Muscle layer of colon (tissue), 2 donors: ENCODE results near the gene AMOT.

ENCODE experiments used
- H3K27ac ChIP-seq: one replicate; pipeline ENCODE4 v1.7.0; 2013; ENCODE audit warnings: low read depth, mild to moderate bottlenecking, low read length, moderate library complexity
- H3K27me3 ChIP-seq, 2 donors: one replicate each; pipeline ENCODE4 v1.7.0; 2013; ENCODE audit warnings: low read length in 2 of 2, mild to moderate bottlenecking in 2 of 2; ENCODE audit not compliant: insufficient read depth in 2 of 2, control insufficient read depth in 1 of 2
- H3K36me3 ChIP-seq: one replicate; pipeline ENCODE4 v1.7.0; 2013; ENCODE audit warnings: mild to moderate bottlenecking, low read length; ENCODE audit not compliant: insufficient read depth
- H3K4me1 ChIP-seq: one replicate; pipeline ENCODE4 v1.7.0; 2013; ENCODE audit warnings: mild to moderate bottlenecking, low read length; ENCODE audit not compliant: insufficient read depth
- H3K4me3 ChIP-seq, 2 donors: one replicate each; pipeline ENCODE4 v1.7.0; 2013; ENCODE audit warnings: low read length in 2 of 2, low read depth in 1 of 2, mild to moderate bottlenecking in 1 of 2, moderate library complexity in 1 of 2
- H3K9ac ChIP-seq: one replicate; pipeline ENCODE4 v1.7.0; 2013; ENCODE audit warnings: low read length
- H3K9me3 ChIP-seq: one replicate; pipeline ENCODE4 v1.7.0; 2013; ENCODE audit warnings: mild to moderate bottlenecking, low read length
- donor health status: abdominal sarcoma.
- donor health status: Adenocarcinoma of cecum.

The AMOT gene

GRCh38 chrX:112818114-112819007, 22.3 kb downstream of the AMOT start:
- no peaks in the 10 kb centered on the region for H3K4me1 ChIP-seq
- no peak overlapping the region for H3K4me3 ChIP-seq
- no peaks in the 10 kb centered on the region for H3K9me3 ChIP-seq
- no peak overlapping the region for H3K9ac ChIP-seq
- H3K36me3 ChIP-seq = no peaks in the 10 kb centered on the region
- peaks cover 4% of the 10 kb centered on the region in 2 donors for H3K27me3 ChIP-seq
- no peak overlapping the region for H3K27ac ChIP-seq

- H3K36me3 ChIP-seq = no peaks in the 10 kb centered on the region
- H3K9me3 ChIP-seq = no peaks in the 10 kb centered on the region
- H3K9ac ChIP-seq = no peak overlapping the region
These were observed 23.7 kb downstream of the AMOT start for GRCh38 chrX:112816908-112817307.

GRCh38 chrX:112814496-112814895, 26.1 kb downstream of the AMOT start:
- Histone ChIP-seq H3K9ac (no peak overlapping the region), H3K27me3 (peaks cover 4% of the 10 kb centered on the region in 2 donors), H3K4me1 (no peaks in the 10 kb centered on the region), H3K27ac (no peak overlapping the region), H3K36me3 (no peaks in the 10 kb centered on the region), H3K9me3 (no peaks in the 10 kb centered on the region), H3K4me3 (no peak overlapping the region)

More at GRCh38 chrX:112816908-112817307, 23.7 kb downstream of the AMOT start:
- Histone ChIP-seq H3K4me1 (no peaks in the 10 kb centered on the region), H3K27ac (no peak overlapping the region), H3K27me3 (peaks cover 4% of the 10 kb centered on the region in 2 donors), H3K4me3 (no peak overlapping the region)

- Histone ChIP-seq H3K4me3 (no peak overlapping the region), H3K36me3 (no peaks in the 10 kb centered on the region), H3K9me3 (no peaks in the 10 kb centered on the region), H3K4me1 (no peaks in the 10 kb centered on the region), H3K27me3 (peaks cover 4% of the 10 kb centered on the region in 2 donors), H3K27ac (no peak overlapping the region), H3K9ac (no peak overlapping the region)
These were observed 27.9 kb downstream of the AMOT start for GRCh38 chrX:112812741-112813140.

GRCh38 chrX:112808651-112809195, 31.9 kb downstream of the AMOT start:
- Histone ChIP-seq H3K9me3 (no peaks in the 10 kb centered on the region), H3K27me3 (no peaks in the 10 kb centered on the region), H3K4me3 (no peak overlapping the region), H3K36me3 (no peaks in the 10 kb centered on the region), H3K4me1 (no peaks in the 10 kb centered on the region), H3K27ac (no peak overlapping the region), H3K9ac (no peak overlapping the region)

- Histone ChIP-seq H3K4me1 (no peaks in the 10 kb centered on the region), H3K27ac (no peak overlapping the region), H3K36me3 (no peaks in the 10 kb centered on the region), H3K27me3 (no peaks in the 10 kb centered on the region), H3K9me3 (no peaks in the 10 kb centered on the region), H3K9ac (no peak overlapping the region), H3K4me3 (no peak overlapping the region)
These were observed 32.6 kb downstream of the AMOT start for GRCh38 chrX:112808007-112808406.

- no peaks in the 10 kb centered on the region for H3K4me1 ChIP-seq
- H3K27ac ChIP-seq = no peak overlapping the region
- no peak overlapping the region for H3K4me3 ChIP-seq
- H3K36me3 ChIP-seq = no peaks in the 10 kb centered on the region
- no peaks in the 10 kb centered on the region for H3K9me3 ChIP-seq
- peaks cover 3 to 6% of the 10 kb centered on the region in 2 donors for H3K27me3 ChIP-seq
- no peak overlapping the region for H3K9ac ChIP-seq
These were observed 37.6 kb downstream of the AMOT start for GRCh38 chrX:112803060-112803459.

GRCh38 chrX:112802541-112802940, 38.1 kb downstream of the AMOT start:
- H3K9ac ChIP-seq = no peak overlapping the region
- H3K4me3 ChIP-seq = no peak overlapping the region
- H3K27me3 ChIP-seq = peaks cover 3 to 6% of the 10 kb centered on the region in 2 donors
- H3K4me1 ChIP-seq = no peaks in the 10 kb centered on the region
- no peaks in the 10 kb centered on the region for H3K36me3 ChIP-seq
- H3K27ac ChIP-seq = no peak overlapping the region
- H3K9me3 ChIP-seq = no peaks in the 10 kb centered on the region

GRCh38 chrX:112800971-112801775, 39.5 kb downstream of the AMOT start:
- Histone ChIP-seq H3K27me3 (peaks cover 3 to 6% of the 10 kb centered on the region in 2 donors), H3K4me1 (no peaks in the 10 kb centered on the region), H3K27ac (no peak overlapping the region), H3K9me3 (no peaks in the 10 kb centered on the region), H3K4me3 (no peak overlapping the region), H3K9ac (no peak overlapping the region), H3K36me3 (no peaks in the 10 kb centered on the region)

GRCh38 chrX:112799425-112799824, 41.2 kb downstream of the AMOT start:
- Histone ChIP-seq H3K9me3 (no peaks in the 10 kb centered on the region), H3K4me3 (no peak overlapping the region), H3K36me3 (no peaks in the 10 kb centered on the region), H3K27ac (no peak overlapping the region), H3K27me3 (peaks cover 3 to 6% of the 10 kb centered on the region in 2 donors), H3K9ac (no peak overlapping the region), H3K4me1 (no peaks in the 10 kb centered on the region)

GRCh38 chrX:112798736-112799135, 41.9 kb downstream of the AMOT start:
- no peak overlapping the region for H3K4me3 ChIP-seq
- no peaks in the 10 kb centered on the region for H3K36me3 ChIP-seq
- no peak overlapping the region for H3K9ac ChIP-seq
- peaks cover 3 to 6% of the 10 kb centered on the region in 2 donors for H3K27me3 ChIP-seq
- no peaks in the 10 kb centered on the region for H3K4me1 ChIP-seq
- H3K27ac ChIP-seq = no peak overlapping the region
- H3K9me3 ChIP-seq = no peaks in the 10 kb centered on the region
